Aorta (tissue), 5 donors: Measurements from ENCODE around the gene RFC5. TPM values are rescaled to one million over a fixed set of nuclear protein-coding genes. Genes with fewer than 3 reads are reported as not detected.
"Not testable (repeated sequence)": the region's sequence is repeated elsewhere in the genome, so short reads cannot be mapped to it uniquely, and the experiment has no call there.

ENCODE experiments used
- ATAC-seq: fragments of 200-7000 bp; cut with Tn5 transposase; one replicate; pipeline ENCODE4 v1.9.1; 2022; ENCODE audit warnings: moderate library complexity; ENCODE audit not compliant: low FRiP score
- DNase-seq, 2 donors: peaks; one replicate each; pipeline ENCODE4 v3.0.0-alpha.2; 2020
- H3K27ac ChIP-seq, 2 donors: one replicate each; pipeline ENCODE4 v1.5.1; 2013; ENCODE audit warnings: low read length in 2 of 2, mild to moderate bottlenecking in 2 of 2, moderate library complexity in 2 of 2, control low read depth in 1 of 2, inconsistent platforms in 1 of 2, low read depth in 1 of 2
- H3K27me3 ChIP-seq, 2 donors: one replicate each; pipeline ENCODE4 v1.6.1; 2013; ENCODE audit warnings: control low read depth in 1 of 2, low read length in 1 of 2, mild to moderate bottlenecking in 1 of 2, moderate library complexity in 1 of 2; ENCODE audit not compliant: insufficient read depth in 2 of 2, control insufficient read depth in 1 of 2
- H3K36me3 ChIP-seq, 2 donors: one replicate each; pipeline ENCODE4 v1.6.1; 2013; ENCODE audit warnings: control low read depth in 1 of 2, low read length in 1 of 2, mild to moderate bottlenecking in 1 of 2; ENCODE audit not compliant: insufficient read depth in 2 of 2, control insufficient read depth in 1 of 2
- H3K4me1 ChIP-seq, 2 donors: one replicate each; pipeline ENCODE4 v1.6.1; 2013; ENCODE audit warnings: low read length in 2 of 2, control low read depth in 1 of 2, mild to moderate bottlenecking in 1 of 2, moderate library complexity in 1 of 2; ENCODE audit not compliant: insufficient read depth in 2 of 2, control insufficient read depth in 1 of 2
- H3K4me3 ChIP-seq, 2 donors: one replicate each; pipeline ENCODE4 v1.5.1; 2013; ENCODE audit warnings: low read length in 2 of 2, control low read depth in 1 of 2, mild to moderate bottlenecking in 1 of 2
- H3K9me3 ChIP-seq: one replicate; pipeline ENCODE4 v1.6.1; 2013; ENCODE audit warnings: mild to moderate bottlenecking, low read length; ENCODE audit not compliant: control insufficient read depth
- WGBS, 2 donors: extraction: QIAGEN DNeasy Blood & Tissue Kit; methylation state at CpG; one replicate each; pipeline ENCODE4 v1.1.7; 2013; 5-methylcytosine and 5-hydroxymethylcytosine counted together
- intact Hi-C, 2 donors: fragments of 100-400 bp; cut with DNase I; formaldehyde crosslinking; loops; one replicate each; pipeline versions ENCODE4 v1.14.2 to v1.15.0; 2022
- polyA plus RNA-seq, 2 donors: library from polyadenylated mRNA; stranded (reverse); fragments of 200-250 nt; gene quantifications; one replicate each; pipeline ENCODE4 v1.2.3, GENCODE V29; 2013
- total RNA-seq, 2 donors: library from RNA; stranded (reverse); fragmentation: NEBNext Ultra II Directional; extraction: Animal tissue kit (Norgen Biotek cat#: 25700); gene quantifications; one replicate each; pipeline ENCODE4 v1.2.1, GENCODE V29; 2021
- donor health status: healthy with polysubstance abuse.
- donor health status: Bipolar disorder and iron deficiency.
- donor health status: DM: no; HTN: no; CAD: no.
- donor health status: DM: no; HTN: no; CAD: no.
- donor health status: DM: yes; HTN: yes; CAD: no.

RFC5 gene
- total and polyA plus RNA-seq, 4 donors = 5.7 to 12.0 (median 7.1) TPM

DNA sequence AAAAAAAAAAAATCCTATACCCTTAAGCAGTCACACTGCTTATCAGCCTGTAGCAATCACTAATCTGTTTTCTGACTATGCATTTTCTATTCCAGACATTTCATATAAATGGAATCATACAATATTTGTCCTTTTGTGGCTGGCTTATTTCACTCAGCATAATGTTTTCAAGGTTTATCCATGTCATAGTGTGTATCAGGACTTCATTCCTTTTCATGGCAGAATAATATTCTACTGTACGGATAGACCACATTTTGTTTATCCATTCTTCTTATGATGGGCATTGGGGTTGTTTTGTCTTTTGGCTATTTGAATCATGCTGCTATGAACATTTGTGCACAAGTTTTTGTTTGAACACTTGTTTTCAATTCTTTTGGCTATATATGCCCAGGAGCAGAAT lies 39.1 kb upstream of the RFC5 start:
- no peak overlapping the region for H3K27ac ChIP-seq
- intact Hi-C loops = no loop called here
- peaks cover 2% of the 10 kb centered on the region for H3K9me3 ChIP-seq
- no peak for DNase-seq
- H3K27me3 ChIP-seq = no peaks in the 10 kb centered on the region
- no peak for ATAC-seq
- H3K4me3 ChIP-seq = no peak overlapping the region
- no peaks in the 10 kb centered on the region for H3K36me3 ChIP-seq
- 94 to 97% methylated on average over 1 of the region's 1 CpG for WGBS, 2 donors
- H3K4me1 ChIP-seq = no peaks in the 10 kb centered on the region

DNA sequence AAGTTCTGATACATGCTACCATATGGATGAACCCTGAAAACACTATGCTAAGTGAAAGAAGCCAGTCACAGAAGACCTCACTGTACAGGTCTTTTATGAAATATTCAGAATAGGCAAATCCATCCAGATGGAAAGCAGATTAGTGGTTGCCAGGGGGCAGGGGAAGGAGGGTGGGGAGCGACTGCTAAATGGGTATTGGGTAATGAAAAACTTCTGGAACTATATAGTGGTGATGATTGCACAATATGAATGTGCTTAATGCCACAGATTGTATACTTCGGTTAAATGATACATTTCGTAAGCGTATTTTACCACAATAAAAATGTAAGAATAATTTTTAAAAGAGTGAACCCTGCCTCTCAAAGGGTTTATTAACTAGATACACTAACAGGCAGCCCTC lies 35.9 kb upstream of the RFC5 start:
- no peak overlapping the region for H3K27ac ChIP-seq
- intact Hi-C loops = no loop called here
- H3K4me3 ChIP-seq = no peak overlapping the region
- H3K9me3 ChIP-seq = no peaks in the 10 kb centered on the region
- WGBS, 2 donors = 87 to 91% methylated on average over 4 of the region's 4 CpGs
- no peaks in the 10 kb centered on the region for H3K4me1 ChIP-seq
- H3K27me3 ChIP-seq = no peaks in the 10 kb centered on the region
- no peak for ATAC-seq
- DNase-seq = no peak
- H3K36me3 ChIP-seq = no peaks in the 10 kb centered on the region

DNA sequence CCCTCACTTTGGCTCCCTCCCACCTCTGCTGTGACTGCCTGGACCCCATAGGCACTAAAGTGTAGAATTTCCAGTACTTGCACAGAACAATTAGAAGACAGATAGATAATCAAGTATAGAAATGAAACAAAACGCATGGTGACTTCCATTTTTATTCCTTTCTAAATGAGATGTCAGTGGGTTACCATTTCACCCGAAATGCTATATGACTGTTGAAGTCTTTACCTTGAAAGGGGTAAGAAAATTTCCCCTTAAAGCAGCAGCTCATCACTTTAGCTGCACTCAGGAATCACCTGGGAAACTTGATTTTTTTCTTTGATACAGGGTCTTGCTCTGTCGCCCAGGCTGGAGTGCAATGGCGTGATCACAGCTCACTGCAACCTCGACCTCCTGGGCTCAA lies 35.2 kb upstream of the RFC5 start:
- DNase-seq = no peak
- Histone ChIP-seq H3K36me3 (no peaks in the 10 kb centered on the region), H3K4me1 (no peaks in the 10 kb centered on the region), H3K27me3 (no peaks in the 10 kb centered on the region), H3K9me3 (no peaks in the 10 kb centered on the region), H3K4me3 (no peak overlapping the region), H3K27ac (no peak overlapping the region)
- 70 to 78% methylated on average over 5 of the region's 5 CpGs for WGBS, 2 donors
- intact Hi-C loops = no loop called here
- ATAC-seq = no peak

DNA sequence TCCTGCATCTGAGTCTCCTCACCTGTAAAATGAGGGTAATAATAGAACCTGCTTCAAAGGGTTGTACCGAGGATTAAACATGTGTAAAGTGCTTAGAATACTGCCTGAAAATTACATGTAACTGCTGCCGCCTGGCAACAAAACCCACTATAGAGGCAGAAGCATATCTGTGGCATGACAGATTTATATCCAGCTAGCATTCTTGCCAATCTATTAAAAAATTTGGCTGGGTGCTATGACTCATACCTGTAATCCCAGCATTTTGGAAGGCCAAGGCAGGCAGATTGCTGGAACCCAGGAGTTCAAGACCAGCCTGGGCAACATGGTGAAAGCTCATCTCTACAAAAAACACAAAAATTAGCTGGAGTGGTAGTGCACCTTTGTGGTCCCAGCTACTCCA lies 31.3 kb upstream of the RFC5 start:
- 81 to 83% methylated on average over 2 of the region's 2 CpGs for WGBS, 2 donors
- intact Hi-C loops = no loop called here
- Histone ChIP-seq H3K36me3 (no peaks in the 10 kb centered on the region), H3K4me3 (no peak overlapping the region), H3K9me3 (peaks cover 1% of the 10 kb centered on the region), H3K27ac (no peak overlapping the region), H3K27me3 (no peaks in the 10 kb centered on the region), H3K4me1 (no peaks in the 10 kb centered on the region)
- DNase-seq = no peak
- no peak for ATAC-seq

DNA sequence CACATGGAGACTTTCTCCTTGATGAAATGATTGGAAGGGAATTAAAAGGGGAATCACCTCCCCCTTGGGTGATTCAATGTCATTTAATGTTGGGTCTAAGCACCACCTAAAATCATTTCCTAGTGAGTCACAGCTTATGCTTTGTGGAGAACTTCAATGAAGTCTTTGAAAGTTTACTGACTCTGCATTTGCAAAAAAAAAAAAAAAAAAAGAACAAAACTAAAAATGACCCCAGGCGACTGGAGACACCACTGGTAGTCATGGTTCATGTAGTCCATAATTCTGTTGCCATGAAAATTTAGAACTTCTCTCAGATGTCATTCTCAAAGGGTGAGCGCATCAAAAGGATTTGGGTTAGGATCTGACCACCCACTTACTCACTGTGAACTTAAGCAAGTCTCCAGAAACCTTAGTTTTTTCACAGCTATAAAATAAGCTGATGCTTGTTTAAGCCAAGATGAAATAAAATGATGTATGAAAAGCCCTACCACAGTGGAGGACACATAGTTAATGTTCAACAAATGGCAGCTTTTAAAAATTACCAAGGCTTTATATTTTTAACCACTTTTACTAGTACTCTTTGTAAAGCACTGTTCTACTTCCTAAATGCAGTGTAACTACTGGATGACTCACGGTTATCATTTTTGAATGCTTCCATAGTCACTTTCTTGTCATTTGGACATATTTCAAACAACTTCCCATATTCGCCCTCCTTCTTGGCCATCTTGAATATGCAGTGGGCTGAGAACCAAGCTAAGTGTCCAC lies 29.6 kb upstream of the RFC5 start:
- no peaks in the 10 kb centered on the region for H3K36me3 ChIP-seq
- DNase-seq = no peak
- H3K9me3 ChIP-seq = peaks cover 1% of the 10 kb centered on the region
- ATAC-seq = no peak
- 69 to 77% methylated on average over 4 of the region's 4 CpGs for WGBS, 2 donors
- no peaks in the 10 kb centered on the region for H3K4me1 ChIP-seq
- H3K27ac ChIP-seq = no peak overlapping the region
- H3K27me3 ChIP-seq = no peaks in the 10 kb centered on the region
- intact Hi-C loops = no loop called here
- no peak overlapping the region for H3K4me3 ChIP-seq

DNA sequence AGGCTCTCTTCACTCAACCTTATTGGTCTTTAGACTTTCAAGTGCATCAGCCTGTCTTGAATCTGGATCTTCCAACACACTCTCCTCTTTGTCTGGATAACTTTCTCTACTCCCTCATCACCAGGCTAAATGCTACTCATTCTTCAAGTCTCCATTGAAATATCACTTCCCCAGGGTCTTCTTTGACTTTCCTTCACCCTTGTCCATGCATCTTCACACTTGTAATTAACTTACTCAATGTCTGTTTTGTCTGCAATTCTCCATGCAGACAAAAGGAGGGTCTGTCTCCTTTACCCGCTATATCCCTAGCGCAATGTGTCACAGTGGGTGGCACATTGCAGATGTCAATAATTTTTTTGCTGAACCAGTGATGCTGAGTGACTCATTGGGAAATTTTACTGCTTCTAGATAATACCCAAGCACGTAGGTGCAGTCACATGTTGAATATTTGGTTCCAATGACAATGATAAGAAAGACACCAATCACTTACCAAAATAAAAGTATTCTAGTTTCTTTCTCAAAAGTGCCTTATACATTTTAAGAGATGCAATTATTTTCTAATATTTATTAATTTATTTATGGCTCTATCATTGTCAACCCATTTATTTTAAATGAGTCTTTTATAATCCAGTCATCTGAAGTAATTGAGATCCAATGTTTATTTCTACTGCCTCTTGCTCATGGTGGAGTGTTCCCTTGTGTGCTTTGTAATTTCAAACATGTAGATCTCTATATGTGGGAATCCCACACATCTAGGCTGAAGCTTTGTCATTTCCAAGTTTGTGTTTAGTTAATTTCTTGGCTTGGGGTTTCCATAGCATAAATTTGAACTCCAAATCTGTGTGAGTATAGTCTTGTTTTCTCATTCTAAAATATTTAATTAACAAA lies 21.7 kb upstream of the RFC5 start:
- H3K9me3 ChIP-seq = no peaks in the 10 kb centered on the region
- H3K27me3 ChIP-seq = no peaks in the 10 kb centered on the region
- no peak overlapping the region for H3K4me3 ChIP-seq
- WGBS, 2 donors = 60 to 85% methylated on average over 3 of the region's 3 CpGs
- no peaks in the 10 kb centered on the region for H3K4me1 ChIP-seq
- H3K36me3 ChIP-seq = no peaks in the 10 kb centered on the region
- DNase-seq (no peak), ATAC-seq (no peak)
- intact Hi-C loops = no loop called here
- H3K27ac ChIP-seq = no peak overlapping the region

DNA sequence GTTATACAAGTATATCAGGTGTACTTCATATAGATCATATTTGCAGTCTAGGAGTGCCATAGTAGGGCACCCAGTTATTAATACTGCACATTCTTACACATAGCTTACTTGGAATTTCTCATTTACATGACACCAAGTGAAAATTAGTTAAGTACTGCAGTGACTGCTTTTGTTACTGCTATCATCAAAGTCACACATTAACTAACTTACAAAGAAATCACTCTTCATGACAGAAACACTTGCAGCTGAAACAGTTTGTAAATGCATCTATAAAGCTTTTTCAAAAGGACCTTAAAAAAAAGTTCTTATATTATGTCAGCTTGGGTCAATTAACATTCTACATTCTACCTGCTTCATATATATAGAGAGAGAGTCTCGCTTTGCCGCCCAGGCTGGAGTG lies 17.8 kb upstream of the RFC5 start:
- DNase-seq (no peak), ATAC-seq (no peak)
- no peaks in the 10 kb centered on the region for H3K4me1 ChIP-seq
- no peak overlapping the region for H3K27ac ChIP-seq
- no peaks in the 10 kb centered on the region for H3K27me3 ChIP-seq
- 69 to 82% methylated on average over 2 of the region's 2 CpGs for WGBS, 2 donors
- no peak overlapping the region for H3K4me3 ChIP-seq
- no peaks in the 10 kb centered on the region for H3K9me3 ChIP-seq
- intact Hi-C loops = no loop called here
- H3K36me3 ChIP-seq = no peaks in the 10 kb centered on the region

DNA sequence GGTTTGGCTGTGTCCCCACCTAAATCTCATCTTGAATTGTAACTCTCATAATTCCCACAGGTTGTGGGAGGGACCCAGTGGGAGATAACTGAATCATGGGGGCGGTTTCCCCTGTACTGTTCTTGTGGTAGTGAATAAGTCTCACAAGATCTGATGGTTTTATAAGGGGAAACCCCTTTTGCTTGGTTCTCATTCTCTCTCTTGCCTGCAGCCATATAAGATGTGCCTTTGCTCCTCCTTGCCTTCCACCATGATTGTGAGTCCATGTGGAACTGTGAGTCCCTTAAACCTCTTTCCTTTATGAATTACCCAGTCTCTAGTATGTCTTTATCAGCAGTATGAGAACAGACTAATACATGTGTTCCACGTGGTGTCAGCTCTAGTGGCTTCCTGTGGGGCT lies 16.7 kb upstream of the RFC5 start:
- DNase-seq, ATAC-seq: not testable (repeated sequence)
- WGBS, 2 donors = 63 to 65% methylated on average over 2 of the region's 2 CpGs

DNA sequence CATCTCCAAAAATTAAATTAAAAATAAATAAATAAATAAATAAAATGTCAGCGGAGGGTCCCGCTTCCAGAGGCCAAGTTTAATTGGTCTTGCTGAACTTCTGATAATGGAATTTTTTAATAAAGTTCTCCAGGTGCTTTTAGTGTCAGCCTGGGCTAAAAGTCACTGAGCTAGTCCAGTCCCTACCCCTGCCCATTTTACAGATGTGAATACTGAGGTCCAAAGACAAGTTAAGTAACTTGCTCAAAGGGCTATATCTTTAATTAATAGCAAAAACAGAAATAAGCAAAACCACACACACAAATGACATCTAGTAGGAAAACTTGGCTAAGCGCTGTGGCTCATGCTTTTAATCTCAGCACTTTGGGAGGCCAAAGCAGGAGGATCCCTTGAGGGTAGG lies 5.6 kb upstream of the RFC5 start:
- no peak for ATAC-seq
- intact Hi-C loops = loop anchor here in 1 of 2 donors (10.0 kb wide), 1 partner anchor 136 kb away; no protein-coding TSS in a partner anchor
- Histone ChIP-seq H3K27ac (no peak overlapping the region), H3K9me3 (no peaks in the 10 kb centered on the region), H3K27me3 (peaks cover 0 to 1% of the 10 kb centered on the region in 2 donors), H3K4me3 (no peak overlapping the region), H3K4me1 (no peaks in the 10 kb centered on the region), H3K36me3 (no peaks in the 10 kb centered on the region)
- WGBS, 2 donors = 95 to 96% methylated on average over 3 of the region's 3 CpGs
- DNase-seq = no peak

More for the DNA sequence above, 16.7 kb upstream of the RFC5 start:
- H3K27me3 ChIP-seq, H3K4me3 ChIP-seq, H3K36me3 ChIP-seq, H3K27ac ChIP-seq, H3K9me3 ChIP-seq, H3K4me1 ChIP-seq, intact Hi-C loops: not testable (repeated sequence)
